ENCODE data around the gene ATP13A1.
"Not testable (repeated sequence)": the region's sequence is repeated elsewhere in the genome, so short reads cannot be mapped to it uniquely, and the experiment has no call there.

ATP13A1 gene

GRCh38 chr19:19618219-19619051, 45.0 kb downstream of the ATP13A1 start, which contains the start of gene PBX4:
Gene PBX4, minus strand, starts transcription at chr19:19618687. Its CDS starts 58 bp downstream, at chr19:19618629.
- peak; percentile 99 for DNase-seq

DNA sequence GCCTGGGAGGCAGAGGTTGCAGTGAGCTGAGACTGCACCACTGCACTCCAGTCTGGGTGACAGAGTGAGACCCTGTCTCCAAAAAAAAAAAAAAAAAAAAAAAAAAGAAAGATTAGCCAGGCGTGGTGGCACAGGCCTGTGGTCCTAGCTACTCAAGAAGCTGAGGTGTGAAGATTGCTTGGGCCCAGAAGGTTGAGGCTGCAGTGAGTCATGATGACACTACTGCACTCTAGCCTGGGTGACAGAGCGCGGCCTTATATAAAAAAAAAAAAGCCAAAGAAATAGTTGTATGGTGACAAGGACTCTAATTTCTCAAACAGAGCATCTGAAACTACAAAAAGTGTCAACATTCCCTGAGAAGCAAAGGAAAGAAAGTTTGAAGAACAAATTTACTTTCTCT, 48.4 kb downstream of the ATP13A1 start:
- DNase-seq: peak; percentile 55

GRCh38 chr19:19613506-19613905, 50.0 kb downstream of the ATP13A1 start:
- no peak for DNase-seq

- no peak for DNase-seq
These were observed 52.9 kb downstream of the ATP13A1 start for GRCh38 chr19:19610376-19611202.

GRCh38 chr19:19606686-19607085, 56.8 kb downstream of the ATP13A1 start:
- not testable (repeated sequence) for DNase-seq

GRCh38 chr19:19606021-19606420, 57.5 kb downstream of the ATP13A1 start:
- peak; percentile 47 for DNase-seq

DNA sequence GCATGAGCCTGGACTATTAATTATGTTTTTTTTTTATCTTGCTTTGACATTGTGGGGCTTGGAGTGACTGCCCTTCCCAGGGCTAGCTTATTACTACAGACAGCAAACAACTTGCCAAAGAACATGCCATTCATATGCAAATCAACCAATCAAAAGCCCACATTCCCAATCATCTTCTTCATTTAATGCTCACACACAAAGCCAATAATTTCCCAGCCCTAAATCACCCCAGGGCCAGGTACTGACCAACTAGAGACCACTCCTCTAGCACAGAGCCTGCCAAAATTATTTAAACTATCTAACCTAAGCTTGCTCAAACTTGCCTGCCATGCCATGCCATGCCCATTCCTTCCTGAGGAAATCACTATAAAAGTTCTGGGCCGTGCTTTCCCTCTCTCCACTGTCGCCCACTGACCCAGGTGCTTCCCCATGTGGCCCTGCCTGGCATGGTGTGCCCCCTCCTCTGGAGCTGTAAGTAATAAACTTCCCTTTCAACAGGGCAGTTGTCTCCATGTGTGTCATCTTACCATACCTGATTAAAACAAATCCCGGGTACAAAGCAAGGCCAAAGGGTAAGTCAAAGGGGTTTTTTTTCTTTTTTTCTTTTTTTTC, 60.7 kb downstream of the ATP13A1 start:
- DNase-seq: no peak

DNA sequence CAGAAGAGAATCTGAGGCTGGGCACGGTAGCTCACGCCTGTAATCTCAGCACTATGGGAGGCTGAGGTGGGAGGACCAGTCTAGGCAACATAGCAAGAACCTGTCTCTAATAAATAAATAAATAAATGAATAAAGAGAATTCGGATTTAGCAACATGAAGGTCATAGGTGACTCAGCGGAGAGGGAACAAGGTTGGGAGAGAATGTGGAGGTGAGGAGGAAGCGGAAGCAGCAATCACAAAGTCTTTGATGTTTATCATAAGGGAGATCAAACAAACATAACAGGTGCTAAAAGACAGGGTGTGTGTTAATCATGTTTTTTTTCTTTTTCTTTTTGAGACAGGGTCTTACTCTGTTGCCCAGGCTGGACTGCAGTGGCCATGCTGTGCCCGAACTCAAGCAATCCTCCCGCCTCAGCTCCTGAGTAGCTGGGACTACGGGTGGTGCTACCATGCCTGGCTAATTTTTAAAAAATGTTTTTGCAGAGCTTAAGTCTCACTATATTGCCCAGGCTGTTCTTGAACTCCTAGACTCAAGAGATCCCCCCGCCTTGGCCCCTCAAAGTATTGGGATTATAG, 61.3 kb downstream of the ATP13A1 start:
- DNase-seq: no peak

DNA sequence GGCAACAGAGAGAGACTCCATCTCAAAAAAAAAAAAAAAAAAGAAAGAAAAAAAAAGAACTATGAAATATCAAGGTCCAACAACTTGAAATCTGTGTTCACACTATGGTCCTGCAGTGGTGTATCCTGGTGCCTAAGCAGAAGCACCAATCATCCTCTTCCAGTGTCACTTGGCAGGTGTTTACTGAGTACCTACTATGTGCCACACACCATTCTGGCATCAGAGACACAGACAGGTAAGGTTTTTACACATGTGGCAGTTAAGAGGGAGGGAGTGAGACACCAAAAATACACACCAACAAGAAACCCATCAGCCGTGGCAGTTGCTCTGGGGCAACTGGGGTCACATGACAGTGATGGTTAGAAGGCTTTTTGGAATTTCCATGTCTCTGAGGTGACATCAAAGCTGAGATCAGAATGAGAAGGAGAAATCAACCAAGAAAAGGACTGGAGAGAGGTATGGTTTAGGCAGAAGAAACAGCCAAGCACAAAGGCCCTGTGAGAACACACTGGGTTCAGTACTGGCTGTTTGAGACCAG, 62.6 kb downstream of the ATP13A1 start:
- no peak for DNase-seq

DNA sequence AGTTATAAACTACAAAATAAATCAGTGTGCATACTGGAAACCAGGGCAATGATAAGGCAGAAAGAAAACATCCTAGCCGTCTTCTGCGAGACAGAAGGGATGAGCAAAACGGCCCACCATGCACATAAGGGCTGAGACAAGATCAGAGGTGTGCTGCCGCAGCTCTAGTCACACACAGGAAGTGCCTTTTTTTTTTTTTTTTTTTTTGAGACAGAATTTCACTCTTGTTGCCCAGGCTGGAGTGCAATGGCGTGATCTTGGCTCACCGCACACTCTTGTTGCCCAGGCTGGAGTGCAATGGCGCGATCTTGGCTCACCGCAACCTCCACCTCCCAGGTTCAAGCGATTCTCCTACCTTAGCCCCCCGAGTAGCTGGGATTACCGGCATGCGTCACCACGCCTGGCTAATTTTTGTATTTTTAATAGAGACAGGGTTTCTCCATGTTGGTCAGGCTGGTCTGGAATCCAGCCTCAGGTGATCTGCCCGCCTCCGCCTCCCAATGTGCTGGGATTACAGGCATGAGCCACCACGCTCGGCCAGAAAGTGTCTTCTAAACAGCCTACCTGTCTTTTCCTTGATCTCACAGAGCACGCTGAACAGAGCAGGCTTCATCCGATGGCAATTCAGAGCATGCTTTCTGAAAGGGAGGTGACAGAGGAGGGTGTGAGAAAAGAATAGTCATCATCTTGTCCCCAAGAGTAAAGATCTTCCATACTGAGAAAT, 64.6 kb downstream of the ATP13A1 start:
- peak; percentile 67 for DNase-seq

DNA sequence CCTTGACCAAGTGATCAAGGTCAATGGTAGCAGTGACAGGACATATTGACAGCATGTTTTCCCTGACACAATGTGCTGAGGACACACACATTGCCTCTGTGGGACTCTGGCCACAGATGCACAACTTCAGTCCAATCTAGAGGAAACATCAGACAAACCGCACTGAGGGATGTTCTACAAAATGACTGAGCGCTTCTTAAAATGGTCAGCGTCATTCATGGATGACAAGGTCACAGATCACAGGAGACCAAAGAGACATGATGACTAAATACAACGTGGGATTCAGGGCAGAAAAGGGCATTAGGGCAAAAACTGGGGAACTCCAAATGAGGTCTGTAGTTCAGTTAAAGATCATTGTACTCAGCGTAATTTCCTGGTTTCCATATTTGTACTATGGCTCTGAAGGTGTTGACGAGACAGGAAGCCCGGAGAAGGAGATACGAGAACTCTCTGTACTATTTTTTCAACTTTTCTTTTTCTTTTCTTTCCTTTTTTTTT, 65.6 kb downstream of the ATP13A1 start:
- peak; percentile 65 for DNase-seq

Data from stimulated activated CD8-positive, alpha-beta memory T cell treated with anti-CD3 and anti-CD28 coated beads, Interleukin-4, amount 100 ng/mL, for 48 hours (primary cell).